SHP77 treated with DMSO at 0.1 percent for 48 hours (cell line): ENCODE measurements around the gene TNFSF10.
"Not testable (repeated sequence)": the region's sequence is repeated elsewhere in the genome, so short reads cannot be mapped to it uniquely, and the experiment has no call there.

Experiments
- DNase-seq: peaks from one replicate; lab custom pipeline; 2025; lab: John Stamatoyannopoulos, UW

The TNFSF10 gene

GRCh38 chr3:172522871-172523818 lies at the start of gene TNFSF10:
Gene TNFSF10 (minus strand): TSS chr3:172523430. CDS start chr3:172523384, 46 bp downstream.
- no peak for DNase-seq

- no peak for DNase-seq
Observed at GRCh38 chr3:172569128-172570008, 46.1 kb upstream of the TNFSF10 start.

- no peak for DNase-seq
Observed at GRCh38 chr3:172568701-172569100, 45.5 kb upstream of the TNFSF10 start.

- DNase-seq, result not testable (repeated sequence)
Observed at GRCh38 chr3:172566785-172567184, 43.6 kb upstream of the TNFSF10 start.

- no peak for DNase-seq
Observed at GRCh38 chr3:172564499-172564898, 41.3 kb upstream of the TNFSF10 start.

- no peak for DNase-seq
Observed at GRCh38 chr3:172562871-172563865, 39.9 kb upstream of the TNFSF10 start.

GRCh38 chr3:172561897-172562640 lies 38.8 kb upstream of the TNFSF10 start:
- DNase-seq, result no peak

GRCh38 chr3:172560586-172560985 lies 37.4 kb upstream of the TNFSF10 start:
- no peak for DNase-seq

GRCh38 chr3:172560026-172560425 lies 36.8 kb upstream of the TNFSF10 start:
- DNase-seq, result no peak

GRCh38 chr3:172559020-172559419 lies 35.8 kb upstream of the TNFSF10 start:
- no peak for DNase-seq

GRCh38 chr3:172557515-172558220 lies 34.4 kb upstream of the TNFSF10 start:
- DNase-seq, result no peak

GRCh38 chr3:172553526-172554252 lies 30.5 kb upstream of the TNFSF10 start:
- no peak for DNase-seq

- DNase-seq, result no peak
Observed at GRCh38 chr3:172552607-172553006, 29.4 kb upstream of the TNFSF10 start.

GRCh38 chr3:172551874-172552273 lies 28.6 kb upstream of the TNFSF10 start:
- DNase-seq, result no peak

GRCh38 chr3:172550347-172550943 lies 27.2 kb upstream of the TNFSF10 start:
- DNase-seq, result no peak

GRCh38 chr3:172549144-172549543 lies 25.9 kb upstream of the TNFSF10 start:
- DNase-seq, result no peak

- DNase-seq, result no peak
Observed at GRCh38 chr3:172546628-172547214, 23.5 kb upstream of the TNFSF10 start.

- no peak for DNase-seq
Observed at GRCh38 chr3:172546105-172546504, 22.9 kb upstream of the TNFSF10 start.

- no peak for DNase-seq
Observed at GRCh38 chr3:172544404-172544803, 21.2 kb upstream of the TNFSF10 start.
